ENCODE data around the gene GPT2. TPM values are rescaled to one million over a fixed set of nuclear protein-coding genes. Genes with fewer than 3 reads are reported as not detected.

Gene GPT2, protein sequence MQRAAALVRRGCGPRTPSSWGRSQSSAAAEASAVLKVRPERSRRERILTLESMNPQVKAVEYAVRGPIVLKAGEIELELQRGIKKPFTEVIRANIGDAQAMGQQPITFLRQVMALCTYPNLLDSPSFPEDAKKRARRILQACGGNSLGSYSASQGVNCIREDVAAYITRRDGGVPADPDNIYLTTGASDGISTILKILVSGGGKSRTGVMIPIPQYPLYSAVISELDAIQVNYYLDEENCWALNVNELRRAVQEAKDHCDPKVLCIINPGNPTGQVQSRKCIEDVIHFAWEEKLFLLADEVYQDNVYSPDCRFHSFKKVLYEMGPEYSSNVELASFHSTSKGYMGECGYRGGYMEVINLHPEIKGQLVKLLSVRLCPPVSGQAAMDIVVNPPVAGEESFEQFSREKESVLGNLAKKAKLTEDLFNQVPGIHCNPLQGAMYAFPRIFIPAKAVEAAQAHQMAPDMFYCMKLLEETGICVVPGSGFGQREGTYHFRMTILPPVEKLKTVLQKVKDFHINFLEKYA
- 68.3 and 68.8 TPM in 2 replicates for total RNA-seq (2021)
- long read RNA-seq, transcript GPT2-201 (12 exons, 3,984 nt) = major isoform, 44 of 113 reads
- long read RNA-seq, partial matches to known transcripts = 27 of 113 reads
- long read RNA-seq, other reads (novel, unspliced or antisense) = 36 of 113 reads

DNA sequence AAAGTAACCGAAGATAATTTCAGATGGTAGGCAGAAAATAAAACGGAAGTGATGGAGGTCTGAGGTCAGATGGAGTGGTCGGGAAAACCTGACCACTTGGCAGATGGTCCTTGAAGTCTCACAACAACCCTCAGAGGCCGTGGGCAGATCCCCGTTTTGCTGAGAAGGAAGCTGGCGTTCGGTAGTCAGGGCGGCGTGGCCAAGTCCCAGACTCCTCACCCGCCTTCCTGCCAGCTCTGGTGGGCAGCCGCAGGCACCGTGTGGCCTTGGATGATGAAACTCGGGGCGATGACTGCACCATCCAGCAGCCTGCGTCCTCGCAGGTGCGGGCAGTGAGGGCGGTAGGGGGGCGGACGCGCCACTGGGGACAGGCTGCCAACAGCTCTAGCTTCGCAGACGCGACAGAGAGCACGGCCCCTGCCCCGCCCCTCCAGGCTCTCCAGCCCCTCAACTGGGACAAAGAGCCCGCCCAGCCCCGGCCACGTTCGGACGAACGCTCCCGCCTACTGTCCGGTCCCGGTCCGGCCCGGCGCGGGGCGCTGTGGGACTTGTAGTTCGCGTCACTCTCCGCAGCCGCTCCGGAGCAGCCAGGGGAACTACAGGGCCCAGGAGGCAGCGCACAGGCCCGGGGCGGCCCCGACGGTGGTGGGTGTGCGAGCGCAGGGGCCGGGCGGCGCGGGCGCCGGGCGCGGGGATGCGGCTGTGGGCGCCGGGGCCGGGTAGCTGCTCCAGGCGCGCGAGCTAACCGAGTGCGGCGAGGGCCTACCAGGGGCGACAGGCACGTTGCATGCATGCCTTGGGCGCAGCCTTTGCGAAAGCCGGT is at the start of gene GPT2:
TSS of gene GPT2 (plus strand) at position 673 of the 823 bp plus-strand sequence. CDS start 354 bp downstream, outside the sequence.
- H3K9me3 ChIP-seq (ENCODE audit: control insufficient read depth, low read depth, low read length) = no peaks in the 10 kb centered on the region
- peaks cover 14 to 22% (median 16%) of the 10 kb centered on the region in 3 experiments for H3K36me3 Mint-ChIP-seq (ENCODE audit: insufficient read depth in 1 of 3, low read depth in 3 of 3)
- H3K27ac ChIP-seq (ENCODE audit: insufficient read length, low read depth, low read length) = peak within 1 kb of the TSS; percentile 24
- H3K14ac ChIP-seq (ENCODE audit: insufficient read depth, low read length) = peak within 1 kb of the TSS; percentile 91
- DNase-seq = peak; percentile 99
- H4K91ac ChIP-seq (ENCODE audit: insufficient read length, low read depth, low read length) = no peak within 1 kb of the TSS
- H2BK12ac ChIP-seq (ENCODE audit: insufficient read length, low read depth, low read length) = no peak within 1 kb of the TSS
- no peaks in the 10 kb centered on the region for H3K27me3 ChIP-seq (ENCODE audit: insufficient read depth, low read length)
- no peak within 1 kb of the TSS for H4K8ac ChIP-seq (replicated peaks; ENCODE audit: insufficient read length, low read depth, low read length)
- no peaks in the 10 kb centered on the region for H3K79me1 ChIP-seq (ENCODE audit: insufficient read depth, low read depth, low read length, poor library complexity, severe bottlenecking)
- TF ChIP-seq, protein P1, sequence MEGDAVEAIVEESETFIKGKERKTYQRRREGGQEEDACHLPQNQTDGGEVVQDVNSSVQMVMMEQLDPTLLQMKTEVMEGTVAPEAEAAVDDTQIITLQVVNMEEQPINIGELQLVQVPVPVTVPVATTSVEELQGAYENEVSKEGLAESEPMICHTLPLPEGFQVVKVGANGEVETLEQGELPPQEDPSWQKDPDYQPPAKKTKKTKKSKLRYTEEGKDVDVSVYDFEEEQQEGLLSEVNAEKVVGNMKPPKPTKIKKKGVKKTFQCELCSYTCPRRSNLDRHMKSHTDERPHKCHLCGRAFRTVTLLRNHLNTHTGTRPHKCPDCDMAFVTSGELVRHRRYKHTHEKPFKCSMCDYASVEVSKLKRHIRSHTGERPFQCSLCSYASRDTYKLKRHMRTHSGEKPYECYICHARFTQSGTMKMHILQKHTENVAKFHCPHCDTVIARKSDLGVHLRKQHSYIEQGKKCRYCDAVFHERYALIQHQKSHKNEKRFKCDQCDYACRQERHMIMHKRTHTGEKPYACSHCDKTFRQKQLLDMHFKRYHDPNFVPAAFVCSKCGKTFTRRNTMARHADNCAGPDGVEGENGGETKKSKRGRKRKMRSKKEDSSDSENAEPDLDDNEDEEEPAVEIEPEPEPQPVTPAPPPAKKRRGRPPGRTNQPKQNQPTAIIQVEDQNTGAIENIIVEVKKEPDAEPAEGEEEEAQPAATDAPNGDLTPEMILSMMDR (conservative IDR thresholded peaks at IDR 0.05) = no peak
- H3K4me2 ChIP-seq (ENCODE audit: insufficient read depth, insufficient read length, low read length) = peak within 1 kb of the TSS; percentile 95
- peak within 1 kb of the TSS; percentile 78 for H3K9ac ChIP-seq (ENCODE audit: extremely low read depth, insufficient read length, low read length)
- H2BK20ac ChIP-seq (ENCODE audit: low read depth, low read length, poor library complexity, severe bottlenecking) = no peak within 1 kb of the TSS
- no peaks in the 10 kb centered on the region for H3K9me3 Mint-ChIP-seq
- H3K4ac ChIP-seq (ENCODE audit: low read depth, low read length) = no peak within 1 kb of the TSS; the same call in 1 of the 2 replicates
- H3K27ac Mint-ChIP-seq = peak within 1 kb of the TSS; percentile 96 to 98 (median 96)
- peaks cover 11% of the 10 kb centered on the region for H3K23me2 ChIP-seq (ENCODE audit: insufficient read length, low read depth, low read length, poor library complexity, severe bottlenecking)
- peaks cover 16% of the 10 kb centered on the region; the same call in 1 of the 2 replicates for H3K79me2 ChIP-seq (ENCODE audit: insufficient read depth, low read length)
- H2BK5ac ChIP-seq (ENCODE audit: insufficient read length, low read length) = no peak within 1 kb of the TSS
- H3K4me1 Mint-ChIP-seq = peaks cover 41 to 49% of the 10 kb centered on the region in 2 experiments
- no peak within 1 kb of the TSS for H4K5ac ChIP-seq (ENCODE audit: insufficient read length, low read depth, low read length)
- H3K23ac ChIP-seq (ENCODE audit: insufficient read length, low read depth, low read length) = no peak within 1 kb of the TSS
- H2AK5ac ChIP-seq (ENCODE audit: insufficient read length, low read length) = no peak within 1 kb of the TSS
- H4K20me1 ChIP-seq (ENCODE audit: control insufficient read depth, insufficient read depth, insufficient read length) = no peaks in the 10 kb centered on the region
- peak within 1 kb of the TSS; percentile 24 for H3T11ph ChIP-seq (ENCODE audit: low read length)
- peak within 1 kb of the TSS; percentile 89 to 98 for H3K4me3 Mint-ChIP-seq
- H3K56ac ChIP-seq (ENCODE audit: insufficient read length, low read depth, low read length) = no peak within 1 kb of the TSS
- H2AFZ ChIP-seq (ENCODE audit: low read length) = no peak within 1 kb of the TSS
- no CpG with 5 or more reads among the region's 75 CpGs for WGBS (ENCODE audit: extremely low coverage, insufficient read length, low lambda C conversion rate)
- H3K4me1 ChIP-seq (ENCODE audit: insufficient read depth, low read length) = peaks cover 9% of the 10 kb centered on the region; the same call in 1 of the 2 replicates
- H2BK15ac ChIP-seq (ENCODE audit: low read depth, low read length) = no peak within 1 kb of the TSS
- H3K27me3 Mint-ChIP-seq (ENCODE audit: low read depth) = peaks cover 7% of the 10 kb centered on the region
- no peak within 1 kb of the TSS for H2BK120ac ChIP-seq (ENCODE audit: low read depth, low read length, poor library complexity, severe bottlenecking)
- H3K18ac ChIP-seq (ENCODE audit: insufficient read length, low read depth, low read length) = peak within 1 kb of the TSS; percentile 65
